Activated CD4-positive, CD25-positive, alpha-beta regulatory T cell (primary cell): Measurements from ENCODE around the gene HIVEP2.

Experiments
- DNase-seq, 4 experiments: peaks; one replicate each; lab custom pipeline; 2025; lab: John Stamatoyannopoulos, UW

Gene HIVEP2

DNA sequence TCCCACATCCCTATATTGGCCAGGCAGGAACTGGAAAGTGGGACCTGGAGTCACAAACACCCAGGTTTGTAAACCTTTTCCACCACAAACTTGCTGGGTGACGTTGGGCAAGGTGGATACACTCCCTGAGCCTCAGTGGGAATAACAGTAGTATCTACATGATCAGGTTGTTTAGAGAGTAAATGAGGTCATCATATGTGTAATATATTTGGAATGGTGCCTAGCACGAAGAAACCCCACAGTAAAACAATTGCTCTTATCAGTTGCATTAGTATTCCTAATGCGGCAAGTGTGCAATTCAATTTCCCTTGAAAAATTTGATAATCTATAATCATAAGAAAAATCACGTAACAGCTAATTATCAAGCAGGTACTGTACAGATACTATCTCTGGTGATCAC, 51.9 kb downstream of the HIVEP2 start:
- no peak for DNase-seq

DNA sequence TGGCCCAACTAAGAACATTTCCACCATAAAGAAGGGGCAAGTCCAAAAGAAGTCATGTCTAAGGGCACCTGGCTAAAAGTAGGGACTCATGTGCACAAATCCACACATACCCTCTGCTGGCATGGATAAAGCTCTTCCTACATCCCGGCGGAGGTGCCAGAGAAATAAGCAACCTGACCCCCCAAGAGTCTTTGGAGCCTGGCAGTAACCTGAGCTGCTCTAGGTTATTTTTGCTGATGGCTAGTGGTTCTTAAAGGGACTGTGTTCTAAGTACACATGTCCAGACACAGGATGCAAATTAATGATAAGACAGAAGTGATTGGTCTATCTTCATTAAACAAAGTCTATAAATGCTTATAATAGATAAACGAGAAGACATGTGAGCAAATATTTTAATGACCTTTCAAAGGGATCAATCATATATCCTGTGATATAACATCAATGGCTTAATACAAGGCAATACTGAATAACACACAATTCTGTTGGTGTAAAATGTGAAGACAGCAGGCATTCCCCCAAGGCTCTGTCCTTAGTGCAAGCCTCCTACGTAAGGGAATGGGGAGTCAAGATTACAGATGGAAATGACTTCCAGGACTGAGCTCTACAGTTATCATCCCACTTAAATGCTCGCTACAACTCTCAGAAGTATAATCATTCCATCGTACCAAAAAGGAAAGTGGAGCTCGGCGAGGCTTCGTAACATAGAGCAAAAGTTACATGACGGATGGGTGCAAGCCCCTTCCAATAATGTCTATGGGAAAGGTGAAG, 52.5 kb downstream of the HIVEP2 start:
- no peak for DNase-seq

GRCh38 chr6:142891454-142891853, 53.5 kb downstream of the HIVEP2 start:
- no peak for DNase-seq

GRCh38 chr6:142888456-142888855, 56.5 kb downstream of the HIVEP2 start:
- DNase-seq = no peak

- DNase-seq = no peak
Observed at GRCh38 chr6:142887517-142887916, 57.5 kb downstream of the HIVEP2 start.

DNA sequence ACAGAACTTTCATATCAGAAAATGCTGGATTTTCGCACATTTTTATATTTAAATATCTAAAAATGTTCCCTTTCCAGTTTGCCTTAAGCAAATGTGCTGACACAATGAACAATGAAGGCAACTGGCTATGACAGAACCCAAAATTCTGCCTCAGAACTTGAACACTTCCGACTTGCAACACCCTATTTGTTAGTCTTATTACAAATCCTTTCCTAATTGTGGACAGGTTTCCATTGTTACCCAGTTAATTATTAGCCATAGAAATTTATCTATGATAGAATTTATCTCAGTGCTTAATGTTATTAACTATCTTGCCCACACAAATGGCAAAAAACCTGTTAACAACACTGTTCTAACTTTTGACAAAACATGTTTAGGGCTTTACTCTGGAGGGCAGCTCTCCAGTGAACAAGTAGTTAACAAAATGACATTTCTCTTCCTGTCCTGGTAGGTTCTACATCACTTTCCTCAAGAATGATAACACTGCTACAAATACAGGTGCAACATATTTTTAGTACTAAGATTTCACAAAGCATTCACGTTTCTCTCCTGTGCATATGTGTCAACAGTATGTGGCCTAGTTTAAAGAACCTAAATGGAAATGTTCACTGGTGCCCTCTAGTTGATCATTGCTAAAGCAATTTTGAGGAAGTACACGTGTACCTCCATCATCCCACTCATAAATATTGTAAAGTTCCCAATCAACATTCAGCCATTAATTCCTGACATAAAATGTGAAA, 58.4 kb downstream of the HIVEP2 start:
- no peak for DNase-seq

- peak in 1 of 4 experiments; percentile 15 for DNase-seq
Observed at GRCh38 chr6:142885182-142885867, 59.7 kb downstream of the HIVEP2 start.

DNA sequence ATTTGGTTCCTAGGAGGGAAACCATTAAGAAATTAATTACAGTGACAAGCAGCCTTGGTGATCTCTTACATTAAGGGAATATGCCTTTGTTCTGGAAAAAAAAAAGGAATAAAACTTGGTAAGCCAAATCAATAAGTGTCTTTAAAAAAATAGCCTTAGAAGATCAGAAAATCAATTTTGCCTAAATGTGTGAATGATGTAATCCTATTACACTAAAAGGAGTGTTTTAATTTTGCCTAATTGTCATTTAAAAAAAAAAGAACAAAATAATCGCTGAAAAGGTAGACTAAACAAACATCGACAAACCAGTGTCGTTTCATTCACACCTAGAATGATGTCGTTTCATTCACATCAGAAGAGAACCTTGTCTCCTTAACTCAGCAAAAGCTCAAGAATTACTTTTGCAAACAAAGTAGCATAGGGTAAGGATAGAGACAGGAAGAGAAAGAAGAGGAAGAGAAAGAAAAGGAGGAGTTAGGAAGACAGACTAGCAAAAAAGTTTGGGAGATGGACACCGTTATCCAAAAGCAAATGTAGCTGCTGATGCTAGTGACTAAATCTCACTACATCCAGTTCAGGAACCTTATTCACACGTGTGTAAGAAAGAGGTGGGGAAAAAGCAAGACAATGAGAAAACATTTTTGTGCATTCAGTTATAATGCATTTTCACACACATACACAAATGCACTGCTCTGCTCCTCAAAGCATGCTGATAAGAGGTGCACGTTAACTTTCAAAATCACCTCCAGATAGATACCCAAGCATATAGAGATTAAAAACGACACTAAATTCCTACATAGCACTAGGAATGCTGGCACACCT, 60.6 kb downstream of the HIVEP2 start:
- DNase-seq = no peak

DNA sequence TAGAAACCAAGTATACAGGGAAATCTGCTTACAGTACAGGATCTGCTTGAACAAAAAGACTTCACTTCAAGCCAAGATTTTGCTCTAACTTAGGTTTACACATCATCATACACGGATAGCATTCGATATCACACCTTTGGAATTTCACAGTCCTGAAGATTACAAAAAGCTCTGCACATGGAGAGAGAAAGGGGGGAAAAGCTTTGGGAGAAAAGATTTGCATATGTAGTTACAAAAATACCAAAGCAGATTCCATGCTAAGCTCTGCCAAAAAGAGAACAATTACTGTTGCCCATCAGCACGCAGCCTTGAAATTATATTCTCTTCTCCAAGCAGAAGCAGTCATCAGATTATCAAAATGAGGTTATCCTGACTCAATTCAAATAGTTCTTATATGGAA, 62.0 kb downstream of the HIVEP2 start:
- no peak for DNase-seq

GRCh38 chr6:142881761-142882160, 63.2 kb downstream of the HIVEP2 start:
- DNase-seq = no peak

GRCh38 chr6:142881290-142881689, 63.7 kb downstream of the HIVEP2 start:
- DNase-seq = no peak

DNA sequence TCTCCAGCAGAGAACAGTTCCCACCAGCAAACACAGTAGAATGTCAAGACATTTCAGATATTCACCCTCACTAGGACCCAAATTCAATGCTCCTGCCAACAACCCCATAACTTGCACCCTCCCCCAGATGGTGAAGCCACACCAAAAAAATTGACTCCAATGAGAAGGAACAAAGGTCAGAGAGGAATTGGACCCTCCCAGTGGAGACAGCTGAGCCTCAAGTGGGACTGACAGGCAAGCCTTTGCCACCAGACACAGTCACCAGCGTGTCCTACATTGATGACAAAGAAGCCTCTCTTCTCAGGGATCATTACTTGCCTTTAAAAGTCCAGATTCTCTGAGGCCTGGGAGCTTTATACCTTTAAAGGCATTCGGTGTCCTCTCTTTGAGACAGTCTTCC, 64.8 kb downstream of the HIVEP2 start:
- no peak for DNase-seq

GRCh38 chr6:142879527-142879926, 65.4 kb downstream of the HIVEP2 start:
- no peak for DNase-seq

DNA sequence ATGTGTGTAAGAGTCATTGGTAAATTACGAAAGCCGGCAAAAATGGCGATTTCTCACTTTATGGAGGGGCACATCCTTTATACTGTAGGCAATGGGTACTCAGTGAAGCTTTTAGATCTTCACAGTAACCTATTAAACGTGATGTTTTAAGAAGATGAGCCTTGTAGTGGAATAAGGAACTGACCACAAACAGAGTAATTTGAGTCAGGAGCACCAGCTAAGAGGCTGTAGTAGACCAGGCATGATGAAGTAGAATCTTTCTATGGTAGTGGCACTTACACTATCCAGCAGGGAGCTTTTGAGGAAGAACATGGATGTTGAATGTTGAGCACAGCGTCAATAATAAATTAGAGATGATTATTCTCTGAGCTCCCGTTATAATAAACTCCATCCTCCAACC, 65.9 kb downstream of the HIVEP2 start:
- DNase-seq = no peak

DNA sequence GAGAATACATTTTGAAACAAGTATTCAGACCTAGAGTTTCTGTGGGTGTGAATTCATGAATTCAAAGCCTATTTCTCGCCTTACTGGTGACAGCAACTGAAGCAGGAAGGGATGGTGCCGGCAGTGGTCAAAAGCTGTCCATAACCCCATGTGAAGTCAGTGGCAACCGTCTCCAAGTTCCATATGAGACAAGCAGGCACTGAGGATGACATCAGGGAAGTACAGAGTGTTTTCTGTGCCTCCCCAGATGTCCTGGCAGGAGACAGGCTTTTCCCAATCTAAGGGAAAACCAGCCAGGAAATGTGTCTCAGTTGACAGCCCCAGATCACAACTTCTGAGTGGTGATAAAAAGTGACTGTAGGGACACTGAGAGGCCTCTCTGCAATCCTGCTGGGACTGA, 66.6 kb downstream of the HIVEP2 start:
- no peak for DNase-seq

GRCh38 chr6:142874676-142875075, 70.3 kb downstream of the HIVEP2 start:
- no peak for DNase-seq

DNA sequence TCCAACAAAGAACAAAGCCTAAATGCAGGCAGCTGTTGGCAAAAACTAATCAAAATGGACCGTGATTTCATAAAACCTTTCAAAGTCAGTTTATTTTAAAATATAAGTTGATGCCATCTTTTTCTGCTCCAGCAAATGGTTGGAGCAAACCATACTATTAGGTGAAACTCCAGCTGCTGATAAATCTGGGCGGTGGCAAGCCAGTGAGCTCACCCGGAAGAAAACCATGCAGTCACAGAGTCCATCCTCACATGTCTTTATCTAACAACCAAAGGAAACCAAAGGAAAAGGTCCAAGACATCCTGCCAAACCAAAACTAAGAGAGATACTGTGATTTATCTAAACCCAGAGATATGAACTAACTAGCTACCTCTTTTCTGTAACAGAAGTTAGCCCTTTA, 72.6 kb downstream of the HIVEP2 start:
- DNase-seq = no peak

DNA sequence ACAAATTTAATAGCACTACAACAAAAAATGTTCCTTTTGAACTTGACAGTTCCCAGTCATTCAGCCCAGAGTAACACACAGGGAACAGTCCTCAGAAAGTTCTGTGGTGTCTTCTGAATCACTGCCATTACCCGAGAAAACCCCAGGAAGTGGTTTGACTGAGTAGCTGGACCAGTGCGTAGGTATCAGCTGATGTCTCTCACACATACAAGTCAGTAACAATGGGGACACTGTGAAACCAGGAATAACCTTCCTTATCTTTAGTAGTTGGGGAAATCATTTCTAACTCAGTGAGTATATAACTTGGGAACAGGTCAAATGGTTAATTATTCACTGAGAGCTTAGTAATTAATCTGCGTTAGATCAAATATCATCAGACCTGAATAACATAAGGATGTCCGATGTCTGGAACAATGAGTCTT, 73.1 kb downstream of the HIVEP2 start:
- peak in 1 of 4 experiments; percentile 14 for DNase-seq

GRCh38 chr6:142870787-142871415, 74.1 kb downstream of the HIVEP2 start:
- no peak for DNase-seq

GRCh38 chr6:142868917-142869316, 76.1 kb downstream of the HIVEP2 start:
- no peak for DNase-seq

GRCh38 chr6:142867988-142868812, 76.8 kb downstream of the HIVEP2 start:
- no peak for DNase-seq
